ENCODE measurements around the gene DNM2.

- TF ChIP-seq, protein P1, sequence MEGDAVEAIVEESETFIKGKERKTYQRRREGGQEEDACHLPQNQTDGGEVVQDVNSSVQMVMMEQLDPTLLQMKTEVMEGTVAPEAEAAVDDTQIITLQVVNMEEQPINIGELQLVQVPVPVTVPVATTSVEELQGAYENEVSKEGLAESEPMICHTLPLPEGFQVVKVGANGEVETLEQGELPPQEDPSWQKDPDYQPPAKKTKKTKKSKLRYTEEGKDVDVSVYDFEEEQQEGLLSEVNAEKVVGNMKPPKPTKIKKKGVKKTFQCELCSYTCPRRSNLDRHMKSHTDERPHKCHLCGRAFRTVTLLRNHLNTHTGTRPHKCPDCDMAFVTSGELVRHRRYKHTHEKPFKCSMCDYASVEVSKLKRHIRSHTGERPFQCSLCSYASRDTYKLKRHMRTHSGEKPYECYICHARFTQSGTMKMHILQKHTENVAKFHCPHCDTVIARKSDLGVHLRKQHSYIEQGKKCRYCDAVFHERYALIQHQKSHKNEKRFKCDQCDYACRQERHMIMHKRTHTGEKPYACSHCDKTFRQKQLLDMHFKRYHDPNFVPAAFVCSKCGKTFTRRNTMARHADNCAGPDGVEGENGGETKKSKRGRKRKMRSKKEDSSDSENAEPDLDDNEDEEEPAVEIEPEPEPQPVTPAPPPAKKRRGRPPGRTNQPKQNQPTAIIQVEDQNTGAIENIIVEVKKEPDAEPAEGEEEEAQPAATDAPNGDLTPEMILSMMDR (IDR thresholded peaks at IDR 0.05) = no peak
- no peak for TF ChIP-seq POLR2A (IDR thresholded peaks at IDR 0.05)
Measured at GRCh38 chr19:10815969-10816644, 98.2 kb downstream of the DNM2 start.
